Mucosa of stomach (tissue), 1 donor: Measurements from ENCODE around the gene APOF.
"Not testable (repeated sequence)": the region's sequence is repeated elsewhere in the genome, so short reads cannot be mapped to it uniquely, and the experiment has no call there.

Experiments
- H3K27me3 ChIP-seq: one replicate; pipeline ENCODE4 v1.7.0; 2013; ENCODE audit warnings: mild to moderate bottlenecking, low read length; ENCODE audit not compliant: control insufficient read depth, insufficient read depth
- H3K36me3 ChIP-seq: one replicate; pipeline ENCODE4 v1.7.0; 2013; ENCODE audit warnings: low read length; ENCODE audit not compliant: control insufficient read depth, insufficient read depth
- H3K4me1 ChIP-seq: one replicate; pipeline ENCODE4 v1.7.0; 2013; ENCODE audit warnings: mild to moderate bottlenecking, low read length; ENCODE audit not compliant: control insufficient read depth, insufficient read depth
- H3K4me3 ChIP-seq: one replicate; pipeline ENCODE4 v1.7.0; 2013; ENCODE audit warnings: low read length
- H3K9ac ChIP-seq: one replicate; pipeline ENCODE4 v1.7.0; 2013; ENCODE audit warnings: mild to moderate bottlenecking, low read length, moderate library complexity
- H3K9me3 ChIP-seq: one replicate; pipeline ENCODE4 v1.7.0; 2013; ENCODE audit warnings: mild to moderate bottlenecking, low read length, moderate library complexity; ENCODE audit not compliant: control insufficient read depth
- donor health status: Pancreatic carcinoma.

Gene APOF, protein sequence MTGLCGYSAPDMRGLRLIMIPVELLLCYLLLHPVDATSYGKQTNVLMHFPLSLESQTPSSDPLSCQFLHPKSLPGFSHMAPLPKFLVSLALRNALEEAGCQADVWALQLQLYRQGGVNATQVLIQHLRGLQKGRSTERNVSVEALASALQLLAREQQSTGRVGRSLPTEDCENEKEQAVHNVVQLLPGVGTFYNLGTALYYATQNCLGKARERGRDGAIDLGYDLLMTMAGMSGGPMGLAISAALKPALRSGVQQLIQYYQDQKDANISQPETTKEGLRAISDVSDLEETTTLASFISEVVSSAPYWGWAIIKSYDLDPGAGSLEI

DNA sequence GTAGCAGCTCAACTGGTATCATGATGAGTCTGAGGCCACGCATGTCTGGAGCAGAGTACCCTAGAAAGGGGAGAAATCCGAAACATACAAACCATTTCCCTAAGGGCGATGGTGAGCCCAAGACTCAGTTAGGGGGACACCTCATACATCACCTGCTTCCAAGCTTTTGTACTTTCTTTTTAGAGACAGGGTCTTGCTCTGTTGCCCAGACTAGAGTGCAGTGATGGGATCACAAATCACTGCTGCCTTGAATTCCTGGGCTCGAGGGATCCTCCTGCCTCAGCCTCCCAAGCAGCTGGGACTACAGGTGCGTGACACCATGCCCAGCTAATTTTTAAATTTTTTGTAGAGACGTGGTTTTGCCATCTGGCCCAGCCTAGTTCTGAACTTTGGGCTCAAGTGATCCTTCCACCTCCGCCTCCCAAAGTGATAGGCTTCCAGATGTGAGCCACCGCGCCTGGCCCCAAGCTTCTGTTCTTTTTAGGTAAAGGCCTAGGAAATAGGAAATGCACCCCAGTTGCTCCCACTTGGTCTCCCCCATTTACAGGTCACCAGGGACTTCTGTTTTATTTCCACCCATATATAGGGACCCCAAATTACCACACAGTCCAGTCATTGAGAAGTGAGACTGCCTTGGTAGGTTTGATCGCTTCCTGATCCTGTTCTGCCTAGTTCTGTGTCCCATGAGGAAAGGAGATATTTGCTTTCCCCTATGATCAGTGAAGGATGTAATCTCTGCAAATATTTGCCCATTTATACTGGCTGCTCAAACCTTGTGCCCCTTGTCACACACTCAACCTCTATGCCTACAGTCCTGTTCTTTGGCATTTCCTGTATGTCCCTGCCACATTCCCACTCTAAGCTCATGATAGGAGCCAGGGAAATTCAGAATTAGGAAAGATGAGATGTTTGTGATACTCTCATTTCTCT lies at the start of gene APOF:
APOF (minus strand) TSS at position 728 of the 930 bp plus-strand sequence; CDS start at position 616, 112 bp downstream.
- no peaks in the 10 kb centered on the region for H3K36me3 ChIP-seq
- no peaks in the 10 kb centered on the region for H3K27me3 ChIP-seq
- no peak within 1 kb of the TSS for H3K9ac ChIP-seq
- peaks cover 12% of the 10 kb centered on the region for H3K4me1 ChIP-seq
- H3K9me3 ChIP-seq, result no peaks in the 10 kb centered on the region
- H3K4me3 ChIP-seq, result no peak within 1 kb of the TSS

DNA sequence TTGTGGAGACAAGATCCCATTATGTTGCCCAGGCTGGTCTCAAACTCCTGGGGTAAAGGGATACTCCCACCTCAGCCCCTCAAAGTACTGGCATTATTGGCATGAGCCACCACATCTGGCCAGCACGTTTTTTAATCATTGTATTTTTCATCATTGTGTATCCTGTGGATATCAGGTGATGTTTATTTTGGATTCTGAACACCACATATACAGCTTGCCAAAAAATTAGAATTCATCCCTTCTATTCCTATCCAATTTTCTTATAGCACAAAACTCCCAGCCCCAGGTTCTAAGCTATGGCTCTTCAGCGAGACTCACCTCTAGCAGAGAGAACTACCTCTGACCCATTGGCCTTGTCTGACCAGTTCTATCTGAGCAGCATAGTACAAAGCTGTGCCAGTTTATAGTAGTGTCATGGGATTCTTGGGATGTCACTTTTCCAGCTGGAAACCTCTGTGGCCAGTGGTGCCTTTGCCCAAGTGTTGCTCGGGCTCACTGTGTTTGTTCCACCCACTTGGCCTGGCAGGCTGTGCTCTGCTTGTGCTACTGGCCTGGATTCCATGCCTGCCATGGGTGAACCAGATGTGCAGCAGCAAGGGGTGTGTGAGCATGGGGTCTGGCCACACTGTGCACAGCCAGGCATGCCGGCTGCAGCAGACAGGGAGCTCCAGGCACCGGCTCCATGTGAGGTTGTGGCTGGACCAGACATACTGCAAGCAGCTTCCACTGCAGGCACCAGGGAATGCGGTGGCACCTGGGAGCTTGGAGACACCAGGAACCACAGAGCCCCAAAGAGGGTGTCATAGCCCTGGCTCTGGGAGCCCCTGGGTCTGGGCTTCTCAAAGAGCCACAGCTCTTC lies 49.4 kb upstream of the APOF start:
- Histone ChIP-seq H3K4me1 (peaks cover 3% of the 10 kb centered on the region), H3K27me3 (no peaks in the 10 kb centered on the region), H3K9me3 (no peaks in the 10 kb centered on the region), H3K9ac (no peak overlapping the region), H3K4me3 (no peak overlapping the region), H3K36me3 (no peaks in the 10 kb centered on the region)

DNA sequence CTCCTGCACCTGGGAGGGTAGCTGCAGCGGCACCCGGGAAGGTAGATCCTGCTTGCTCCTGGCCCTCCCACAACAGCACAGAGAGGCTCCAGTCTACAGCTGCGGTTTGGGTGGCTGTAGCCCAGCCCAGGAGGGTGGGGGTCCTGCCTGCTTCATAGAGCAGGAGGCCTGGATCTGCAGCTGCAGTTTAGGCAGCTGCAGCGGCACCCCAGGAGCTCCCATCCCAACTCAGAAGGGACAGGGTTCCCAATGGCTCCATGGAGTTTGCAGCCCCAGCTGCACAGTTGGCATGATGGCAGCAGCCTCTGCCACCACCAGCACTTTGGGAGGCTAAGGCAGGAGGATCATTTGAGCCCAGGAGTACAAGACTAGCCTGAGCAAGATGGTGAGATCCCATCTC lies 48.1 kb upstream of the APOF start:
- Histone ChIP-seq H3K9ac (no peak overlapping the region), H3K9me3 (no peaks in the 10 kb centered on the region), H3K27me3 (no peaks in the 10 kb centered on the region), H3K36me3 (no peaks in the 10 kb centered on the region), H3K4me3 (no peak overlapping the region), H3K4me1 (peaks cover 3% of the 10 kb centered on the region)

DNA sequence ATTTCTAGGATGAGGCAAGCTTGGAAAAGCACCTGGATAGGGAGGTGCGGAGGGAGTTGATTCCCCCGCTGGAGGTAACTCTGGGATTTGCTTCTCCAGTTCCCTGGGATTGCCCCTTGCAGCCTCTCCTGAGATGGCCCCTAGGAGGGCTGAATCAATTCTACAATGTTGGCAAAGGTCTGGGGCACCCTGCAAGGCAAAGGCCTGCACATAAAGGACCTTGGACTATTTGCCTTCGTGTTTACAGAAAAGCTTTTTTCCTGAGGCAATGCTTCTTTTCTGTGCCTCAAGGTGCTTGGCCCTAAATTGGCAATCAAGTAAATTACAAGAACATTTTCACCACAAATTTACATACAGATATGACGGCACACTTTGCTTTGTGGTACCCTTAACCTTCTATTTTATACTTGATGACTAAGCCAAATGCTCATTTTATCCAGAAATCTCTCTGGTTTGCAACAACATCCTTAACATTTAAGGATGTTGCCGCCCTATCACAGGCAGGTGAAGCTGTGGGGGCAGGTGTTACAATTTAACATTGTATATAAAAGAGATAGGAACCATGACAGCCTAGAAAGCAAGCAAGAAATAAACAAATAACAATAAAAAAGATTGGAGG lies 46.3 kb upstream of the APOF start:
- Histone ChIP-seq H3K4me1 (peaks cover 3% of the 10 kb centered on the region), H3K36me3 (no peaks in the 10 kb centered on the region), H3K9ac (no peak overlapping the region), H3K27me3 (no peaks in the 10 kb centered on the region), H3K4me3 (no peak overlapping the region), H3K9me3 (no peaks in the 10 kb centered on the region)

DNA sequence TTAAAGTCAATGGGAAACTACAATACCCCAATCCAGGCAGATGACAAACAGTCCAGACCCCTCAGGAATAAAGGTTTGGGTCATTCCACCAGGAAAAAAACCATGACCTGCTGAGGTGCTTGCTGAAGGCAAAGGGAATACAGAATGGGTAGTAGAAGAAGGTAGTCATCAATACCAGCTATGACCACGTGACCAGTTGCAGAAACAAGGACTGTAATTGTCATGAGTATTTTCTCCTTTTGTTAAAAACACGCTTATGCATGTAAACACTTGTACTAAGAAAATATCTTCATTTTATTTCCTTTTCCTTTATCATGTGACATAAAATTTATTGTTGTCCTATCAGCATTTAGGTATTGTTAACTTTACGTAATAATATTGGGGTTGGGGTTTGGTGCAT lies 41.6 kb upstream of the APOF start:
- H3K9me3 ChIP-seq, H3K27me3 ChIP-seq, H3K9ac ChIP-seq, H3K36me3 ChIP-seq, H3K4me3 ChIP-seq, H3K4me1 ChIP-seq: not testable (repeated sequence)

DNA sequence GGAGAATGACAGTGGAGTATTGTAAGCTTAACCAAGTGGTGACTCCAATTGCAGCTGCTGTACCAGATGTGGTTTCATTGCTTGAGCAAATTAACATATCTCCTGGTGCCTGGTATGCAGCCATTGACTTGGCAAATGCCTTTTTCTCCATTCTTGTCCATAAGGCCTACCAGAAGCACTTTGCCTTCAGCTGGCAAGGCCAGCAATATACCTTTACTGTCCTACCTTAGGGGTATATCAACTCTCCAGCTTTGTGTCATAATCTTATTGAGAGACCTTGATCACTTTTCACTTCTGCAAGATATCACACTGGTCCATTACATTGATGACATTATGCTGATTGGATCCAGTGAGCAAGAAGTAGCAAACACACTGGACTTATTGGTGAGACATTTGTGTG lies 39.0 kb upstream of the APOF start:
- H3K27me3 ChIP-seq, H3K36me3 ChIP-seq, H3K4me1 ChIP-seq, H3K9me3 ChIP-seq, H3K4me3 ChIP-seq, H3K9ac ChIP-seq: not testable (repeated sequence)

DNA sequence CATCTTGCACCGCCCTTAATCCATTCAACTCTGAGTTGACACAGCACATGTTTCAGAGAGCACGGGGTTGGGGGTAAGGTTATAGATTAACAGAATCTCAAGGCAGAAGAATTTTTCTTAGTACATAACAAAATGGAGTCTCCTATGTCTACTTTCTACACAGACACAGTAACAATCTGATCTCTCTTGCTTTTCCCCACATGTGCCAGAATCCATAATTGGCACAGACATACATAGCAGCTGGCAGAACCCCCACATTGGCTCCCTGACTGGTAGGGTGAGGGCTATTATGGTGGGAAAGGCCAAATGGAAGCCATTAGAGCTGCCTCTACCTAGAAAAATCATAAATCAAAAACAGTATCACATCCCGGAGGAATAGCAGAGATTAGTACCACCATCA lies 38.5 kb upstream of the APOF start:
- H3K4me3 ChIP-seq, H3K27me3 ChIP-seq, H3K4me1 ChIP-seq, H3K36me3 ChIP-seq, H3K9ac ChIP-seq, H3K9me3 ChIP-seq: not testable (repeated sequence)

DNA sequence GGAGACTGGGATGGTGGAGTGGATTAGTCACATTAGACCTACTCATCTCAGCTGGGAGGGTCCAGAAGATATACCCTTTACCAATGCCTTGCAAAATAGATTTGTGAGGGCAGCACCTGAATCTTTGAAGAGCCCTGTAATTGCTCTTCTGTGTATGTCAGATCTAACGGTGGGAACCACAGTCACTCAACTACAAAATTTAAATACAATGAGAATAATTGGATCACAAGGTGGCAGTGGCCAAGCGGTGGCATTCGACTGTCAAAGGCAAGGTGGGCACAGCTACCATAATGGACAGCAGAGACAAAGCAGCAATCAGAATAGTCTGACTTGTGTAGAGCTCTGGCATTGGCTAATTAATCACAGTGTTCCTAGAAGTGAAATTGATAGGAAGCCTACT lies 36.8 kb upstream of the APOF start:
- not testable (repeated sequence) for H3K27me3 ChIP-seq, H3K4me1 ChIP-seq, H3K9me3 ChIP-seq, H3K9ac ChIP-seq, H3K36me3 ChIP-seq, H3K4me3 ChIP-seq

DNA sequence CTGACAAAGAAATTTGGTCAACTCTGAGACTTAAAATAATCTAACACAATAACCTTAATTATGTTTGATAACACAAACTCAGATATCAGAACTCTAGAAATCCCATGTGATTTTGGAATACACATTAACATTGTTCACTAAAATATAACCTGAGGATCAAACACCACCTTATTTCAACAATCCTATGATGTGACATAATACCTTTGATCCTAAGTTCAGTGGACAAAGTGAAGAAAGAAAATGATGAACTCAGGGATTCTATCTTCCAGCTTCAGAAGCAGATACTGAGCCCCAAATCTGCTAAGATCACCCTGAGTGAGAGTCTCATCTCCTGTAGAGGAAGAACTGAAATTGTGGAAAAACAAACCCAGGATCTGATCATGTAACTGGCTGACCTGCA lies 35.7 kb upstream of the APOF start:
- Histone ChIP-seq H3K36me3 (no peaks in the 10 kb centered on the region), H3K9ac (no peak overlapping the region), H3K4me1 (no peaks in the 10 kb centered on the region), H3K4me3 (no peak overlapping the region), H3K27me3 (no peaks in the 10 kb centered on the region), H3K9me3 (no peaks in the 10 kb centered on the region)

DNA sequence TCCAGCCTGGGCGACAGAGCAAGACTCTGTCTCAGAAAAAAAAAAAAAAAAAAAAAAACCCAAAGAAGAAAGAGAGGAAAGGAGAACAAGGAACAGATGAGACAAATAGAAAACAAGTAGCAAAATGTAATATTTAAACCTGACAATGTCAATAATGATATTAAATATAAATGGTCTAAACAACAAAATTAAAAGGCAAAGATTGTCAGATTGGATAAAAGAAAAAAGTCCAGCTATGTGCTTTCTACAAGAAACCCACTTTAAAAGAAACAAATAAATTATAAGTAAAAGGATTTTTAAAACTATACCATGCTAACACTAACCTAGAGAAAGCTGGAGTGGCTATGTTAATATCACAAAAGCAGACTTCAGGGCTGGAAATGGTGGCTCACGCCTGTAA lies 29.7 kb upstream of the APOF start:
- Histone ChIP-seq H3K9ac (no peak overlapping the region), H3K4me3 (no peak overlapping the region), H3K36me3 (no peaks in the 10 kb centered on the region), H3K4me1 (no peaks in the 10 kb centered on the region), H3K27me3 (no peaks in the 10 kb centered on the region), H3K9me3 (no peaks in the 10 kb centered on the region)

DNA sequence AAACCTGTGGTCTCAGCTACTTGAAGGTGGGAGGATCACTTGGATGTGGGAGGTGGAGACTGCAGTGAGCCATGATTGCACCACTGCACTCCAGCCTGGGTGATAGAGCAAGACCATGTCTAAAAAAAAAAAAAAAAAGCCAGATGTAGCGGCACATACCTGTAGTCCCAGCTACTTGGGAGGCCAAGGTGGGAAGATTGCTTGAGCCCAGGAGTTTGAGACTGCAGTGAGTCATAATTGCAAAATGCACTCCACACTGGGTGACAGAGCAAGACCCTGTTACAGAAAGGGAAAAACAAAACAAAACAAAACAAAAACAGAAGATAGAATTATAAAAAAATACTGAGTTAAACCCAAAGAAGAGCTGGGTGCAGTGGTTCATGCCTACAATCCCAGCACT lies 29.1 kb upstream of the APOF start:
- Histone ChIP-seq H3K9me3 (no peaks in the 10 kb centered on the region), H3K27me3 (no peaks in the 10 kb centered on the region), H3K9ac (no peak overlapping the region), H3K4me3 (no peak overlapping the region), H3K4me1 (no peaks in the 10 kb centered on the region), H3K36me3 (no peaks in the 10 kb centered on the region)
